ENCODE results near the gene HEMGN. TPM values are rescaled to one million over a fixed set of nuclear protein-coding genes. Genes with fewer than 3 reads are reported as not detected.
A peak's percentile ranks its signal among the peaks of the same experiment; 100 is the strongest.

Gene HEMGN
- total and polyA plus RNA-seq, 7 experiments from 2014 or later: 1.3 to 14.2 (median 4.2) TPM

- no peak overlapping the region for H3K4me3 Mint-ChIP-seq
- Histone ChIP-seq H3K36me3 (ENCODE audit: control insufficient read depth in 2 of 3, insufficient read depth in 3 of 3, low read length in 3 of 3) (peaks cover 0 to 7% (median 0%) of the 10 kb centered on the region in 3 experiments), H3K4me1 (ENCODE audit: control insufficient read depth in 2 of 2, insufficient read depth in 2 of 2, low read length in 2 of 2) (peaks cover 6 to 15% of the 10 kb centered on the region in 2 donors), H3K9me3 (ENCODE audit: control insufficient read depth in 2 of 3, low read length in 3 of 3) (peaks cover 0 to 10% (median 0%) of the 10 kb centered on the region in 3 experiments), H3K27ac (ENCODE audit: low read depth, low read length) (no peak overlapping the region), H3K27me3 (ENCODE audit: control insufficient read depth in 2 of 2, insufficient read depth in 2 of 2, low read length in 2 of 2) (no peaks in the 10 kb centered on the region), H3K4me3 (ENCODE audit: low read length) (no peak overlapping the region)
- peak overlapping the region in 8 of 9 donors; percentile 7 to 84 (median 70) for H3K27ac Mint-ChIP-seq
- DNase-seq: no peak
- intact Hi-C loops (cut with micrococcal nuclease): loop anchor here in 1 of 2 donors (1.0 kb wide), 1 partner anchor 8 kb away; no protein-coding TSS in a partner anchor
- ATAC-seq: peak; percentile 80
- POLR2A ChIA-PET: interaction anchor here (1.0 to 19.7 kb wide), 3 partner anchors 10 to 21 kb away, joined by 3 to 715 read pairs (median 19); partner anchors contain the start of gene TRMO
- H3K9me3 Mint-ChIP-seq: peaks cover 0 to 21% (median 3%) of the 10 kb centered on the region in 11 donors
- H3K4me1 Mint-ChIP-seq: peaks cover 7 to 45% (median 37%) of the 10 kb centered on the region in 7 donors
- no peaks in the 10 kb centered on the region for H3K27me3 Mint-ChIP-seq
- CTCF ChIA-PET: interaction anchor here (0.7 to 8.5 kb wide), 5 partner anchors 10 to 190 kb away, joined by 3 to 72 read pairs (median 5); partner anchors contain the start of gene TRMO
- peaks cover 0 to 40% (median 24%) of the 10 kb centered on the region in 5 donors for H3K36me3 Mint-ChIP-seq
These were observed 42.2 kb downstream of the HEMGN start for GRCh38 chr9:97895695-97896332.

DNA sequence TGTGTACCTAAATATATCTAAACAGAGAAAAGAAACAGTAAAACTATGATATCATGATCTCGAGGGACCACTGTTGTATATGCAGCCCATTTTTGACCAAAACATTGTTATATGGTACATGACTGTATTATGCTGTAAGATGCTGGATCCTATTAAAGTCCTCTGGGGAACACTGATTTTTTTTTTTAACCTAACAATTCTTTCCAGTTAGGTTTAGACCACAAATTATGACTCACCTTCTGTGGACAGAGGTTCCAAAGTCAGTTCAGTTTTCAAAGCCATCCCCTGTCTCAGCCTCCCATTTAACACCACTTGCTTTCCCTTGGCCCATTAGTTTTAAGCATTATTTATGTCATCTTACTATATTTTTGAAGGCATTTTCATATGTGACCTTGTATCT, 42.8 kb downstream of the HEMGN start:
- DNase-seq (no peak), ATAC-seq (no peak)
- H3K27me3 Mint-ChIP-seq: no peaks in the 10 kb centered on the region
- H3K27ac ChIP-seq (ENCODE audit: low read depth, low read length): no peak overlapping the region
- peaks cover 0 to 10% (median 0%) of the 10 kb centered on the region in 3 experiments for H3K9me3 ChIP-seq (ENCODE audit: control insufficient read depth in 2 of 3, low read length in 3 of 3)
- peaks cover 0 to 40% (median 24%) of the 10 kb centered on the region in 5 donors for H3K36me3 Mint-ChIP-seq
- H3K27me3 ChIP-seq (ENCODE audit: control insufficient read depth in 2 of 2, insufficient read depth in 2 of 2, low read length in 2 of 2): no peaks in the 10 kb centered on the region
- H3K9me3 Mint-ChIP-seq: peaks cover 0 to 21% (median 3%) of the 10 kb centered on the region in 11 donors
- H3K4me3 Mint-ChIP-seq: no peak overlapping the region
- H3K27ac Mint-ChIP-seq: peak overlapping the region in 8 of 9 donors; percentile 7 to 84 (median 58)
- H3K4me1 ChIP-seq (ENCODE audit: control insufficient read depth in 2 of 2, insufficient read depth in 2 of 2, low read length in 2 of 2): peaks cover under 1 to 10% of the 10 kb centered on the region in 2 donors
- H3K4me3 ChIP-seq (ENCODE audit: low read length): no peak overlapping the region
- peaks cover 8 to 41% (median 34%) of the 10 kb centered on the region in 7 donors for H3K4me1 Mint-ChIP-seq
- CTCF ChIA-PET: interaction anchor here (0.9 to 8.5 kb wide), 3 partner anchors 9 to 27 kb away, joined by 5 to 72 read pairs (median 8); partner anchors contain the start of gene TRMO
- POLR2A ChIA-PET: interaction anchor here (1.1 to 19.7 kb wide), 3 partner anchors 10 to 22 kb away, joined by 4 to 715 read pairs (median 19); partner anchors contain the start of gene TRMO
- peaks cover 0 to 5% (median 0%) of the 10 kb centered on the region in 3 experiments for H3K36me3 ChIP-seq (ENCODE audit: control insufficient read depth in 2 of 3, insufficient read depth in 3 of 3, low read length in 3 of 3)
- intact Hi-C loops (cut with micrococcal nuclease): no loop called here

DNA sequence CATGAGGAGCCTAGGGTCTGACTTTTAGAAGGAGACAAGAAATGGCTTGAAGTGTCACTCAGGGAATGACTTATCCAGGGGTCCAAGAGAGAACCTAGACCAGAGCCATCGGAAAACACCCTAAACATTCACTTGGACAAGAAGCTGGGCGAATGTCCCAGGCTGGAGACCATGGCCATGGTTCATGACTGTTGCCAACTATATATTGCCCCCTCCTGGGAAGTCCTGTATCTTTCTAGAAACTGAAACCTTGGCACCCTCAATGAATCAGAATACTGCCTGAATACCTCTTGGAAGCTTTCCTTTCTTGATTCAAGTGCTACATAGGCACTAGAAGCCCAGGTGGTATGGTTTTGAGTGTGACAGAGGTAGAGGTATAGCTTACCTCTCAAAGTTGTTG, 45.6 kb downstream of the HEMGN start:
- H3K4me1 ChIP-seq (ENCODE audit: control insufficient read depth in 2 of 2, insufficient read depth in 2 of 2, low read length in 2 of 2): peaks cover 0 to 8% of the 10 kb centered on the region in 2 donors
- POLR2A ChIA-PET: interaction anchor here (0.6 to 6.2 kb wide), 5 partner anchors 10 to 29 kb away, joined by 3 to 90 read pairs (median 11); partner anchors contain the start of gene TRMO
- H3K27me3 Mint-ChIP-seq: no peaks in the 10 kb centered on the region
- H3K9me3 Mint-ChIP-seq: peaks cover 0 to 21% (median 3%) of the 10 kb centered on the region in 11 donors
- no peak overlapping the region for H3K27ac ChIP-seq (ENCODE audit: low read depth, low read length)
- CTCF ChIA-PET: interaction anchor here (1.3 to 9.8 kb wide), 3 partner anchors 11 to 67 kb away, joined by 3 to 131 read pairs (median 72); partner anchors contain the start of gene TRMO
- H3K9me3 ChIP-seq (ENCODE audit: control insufficient read depth in 2 of 3, low read length in 3 of 3): peaks cover 0 to 10% (median 0%) of the 10 kb centered on the region in 3 experiments
- H3K4me3 ChIP-seq (ENCODE audit: low read length): no peak overlapping the region
- ATAC-seq (no peak), DNase-seq (no peak)
- no peaks in the 10 kb centered on the region for H3K36me3 ChIP-seq (ENCODE audit: control insufficient read depth in 2 of 3, insufficient read depth in 3 of 3, low read length in 3 of 3)
- no peaks in the 10 kb centered on the region for H3K27me3 ChIP-seq (ENCODE audit: control insufficient read depth in 2 of 2, insufficient read depth in 2 of 2, low read length in 2 of 2)
- H3K4me3 Mint-ChIP-seq: no peak overlapping the region
- H3K36me3 Mint-ChIP-seq: peaks cover 0 to 40% (median 24%) of the 10 kb centered on the region in 5 donors
- intact Hi-C loops (cut with micrococcal nuclease): no loop called here
- peak overlapping the region in 2 of 9 donors; percentile 30 to 48 for H3K27ac Mint-ChIP-seq
- peaks cover 14 to 43% (median 35%) of the 10 kb centered on the region in 7 donors for H3K4me1 Mint-ChIP-seq

DNA sequence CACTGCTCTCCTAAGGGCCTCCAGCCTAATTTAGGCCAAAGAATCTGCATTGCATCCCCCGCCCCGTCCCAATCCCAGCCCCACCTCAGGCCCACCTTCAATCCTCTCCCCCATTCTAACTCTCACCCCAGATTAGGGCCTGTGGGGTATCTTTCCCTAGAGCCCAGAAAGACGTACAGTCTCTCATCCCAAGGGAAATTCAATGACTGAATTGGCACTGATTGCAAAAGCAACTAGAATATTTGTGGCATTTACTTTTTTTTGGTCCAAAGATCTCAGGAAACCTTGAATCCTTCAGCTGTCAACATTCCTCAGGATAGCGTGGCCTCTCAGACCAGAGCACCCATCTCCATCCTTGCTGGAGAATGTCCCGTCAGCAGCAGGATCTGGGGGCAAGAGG, 46.2 kb downstream of the HEMGN start:
- Mint-ChIP-seq H3K36me3 (peaks cover 0 to 35% (median 19%) of the 10 kb centered on the region in 5 donors), H3K27me3 (no peaks in the 10 kb centered on the region), H3K4me1 (peaks cover 14 to 36% (median 29%) of the 10 kb centered on the region in 7 donors), H3K4me3 (no peak overlapping the region), H3K27ac (peak overlapping the region in 2 of 9 donors; percentile 48 to 74), H3K9me3 (peaks cover 0 to 21% (median 3%) of the 10 kb centered on the region in 11 donors)
- H3K36me3 ChIP-seq (ENCODE audit: control insufficient read depth in 2 of 3, insufficient read depth in 3 of 3, low read length in 3 of 3): no peaks in the 10 kb centered on the region
- ChIA-PET POLR2A (interaction anchor here (0.6 to 6.2 kb wide), 6 partner anchors 10 to 29 kb away, joined by 3 to 90 read pairs (median 8); partner anchors contain the start of gene TRMO), CTCF (interaction anchor here (1.3 to 9.8 kb wide), 4 partner anchors 12 to 68 kb away, joined by 3 to 131 read pairs (median 40); partner anchors contain the start of gene TRMO)
- no peaks in the 10 kb centered on the region for H3K27me3 ChIP-seq (ENCODE audit: control insufficient read depth in 2 of 2, insufficient read depth in 2 of 2, low read length in 2 of 2)
- no peak overlapping the region for H3K27ac ChIP-seq (ENCODE audit: low read depth, low read length)
- no peak overlapping the region for H3K4me3 ChIP-seq (ENCODE audit: low read length)
- intact Hi-C loops (cut with micrococcal nuclease): loop anchor here in 1 of 2 donors (2.0 kb wide), 1 partner anchor 63 kb away; no protein-coding TSS in a partner anchor
- ATAC-seq (no peak), DNase-seq (no peak)
- peaks cover 0 to 10% (median 0%) of the 10 kb centered on the region in 3 experiments for H3K9me3 ChIP-seq (ENCODE audit: control insufficient read depth in 2 of 3, low read length in 3 of 3)
- H3K4me1 ChIP-seq (ENCODE audit: control insufficient read depth in 2 of 2, insufficient read depth in 2 of 2, low read length in 2 of 2): peaks cover 0 to 8% of the 10 kb centered on the region in 2 donors

- Histone ChIP-seq H3K36me3 (ENCODE audit: control insufficient read depth in 2 of 3, insufficient read depth in 3 of 3, low read length in 3 of 3) (no peaks in the 10 kb centered on the region), H3K4me1 (ENCODE audit: control insufficient read depth in 2 of 2, insufficient read depth in 2 of 2, low read length in 2 of 2) (peaks cover 0 to 4% of the 10 kb centered on the region in 2 donors), H3K27ac (ENCODE audit: low read depth, low read length) (no peak overlapping the region), H3K27me3 (ENCODE audit: control insufficient read depth in 2 of 2, insufficient read depth in 2 of 2, low read length in 2 of 2) (no peaks in the 10 kb centered on the region), H3K9me3 (ENCODE audit: control insufficient read depth in 2 of 3, low read length in 3 of 3) (peaks cover 0 to 10% (median 0%) of the 10 kb centered on the region in 3 experiments), H3K4me3 (ENCODE audit: low read length) (no peak overlapping the region)
- ATAC-seq: peak; percentile 88
- ChIA-PET POLR2A (interaction anchor here (0.7 to 6.2 kb wide), 7 partner anchors 12 to 130 kb away, joined by 3 to 90 read pairs (median 5); partner anchors contain the start of gene TRMO), CTCF (interaction anchor here (0.6 to 9.8 kb wide), 14 partner anchors 8 to 178 kb away, joined by 3 to 131 read pairs (median 3); partner anchors contain the start of gene TRMO)
- Mint-ChIP-seq H3K27ac (peak overlapping the region in 6 of 9 donors; percentile 25 to 81 (median 57)), H3K9me3 (peaks cover 0 to 21% (median 3%) of the 10 kb centered on the region in 11 donors), H3K36me3 (peaks cover 0 to 28% (median 10%) of the 10 kb centered on the region in 5 donors), H3K4me3 (peak overlapping the region in 1 of 10 donors; percentile 51), H3K27me3 (no peaks in the 10 kb centered on the region), H3K4me1 (peaks cover 6 to 25% (median 19%) of the 10 kb centered on the region in 7 donors)
- peak; percentile 40 to 73 (median 57) for DNase-seq
- intact Hi-C loops (cut with micrococcal nuclease): loop anchor here (1.0 to 2.0 kb wide), 7 partner anchors 11 to 373 kb away; no protein-coding TSS in a partner anchor
These were observed 47.8 kb downstream of the HEMGN start for GRCh38 chr9:97889941-97890887.
